ENCODE results near the gene CHID1.

- TF ChIP-seq EZH2phosphoT487 (IDR thresholded peaks at IDR 0.05; ENCODE audit: borderline replicate concordance, low read depth, low read length) (no peak), CTCF (conservative IDR thresholded peaks at IDR 0.05; ENCODE audit: low read length) (no peak)
These were observed 42.1 kb upstream of the CHID1 start for GRCh38 chr11:952406-953385.

Data from OCI-LY7 (cell line).